ENCODE results near the gene MTAP.

The MTAP gene

DNA sequence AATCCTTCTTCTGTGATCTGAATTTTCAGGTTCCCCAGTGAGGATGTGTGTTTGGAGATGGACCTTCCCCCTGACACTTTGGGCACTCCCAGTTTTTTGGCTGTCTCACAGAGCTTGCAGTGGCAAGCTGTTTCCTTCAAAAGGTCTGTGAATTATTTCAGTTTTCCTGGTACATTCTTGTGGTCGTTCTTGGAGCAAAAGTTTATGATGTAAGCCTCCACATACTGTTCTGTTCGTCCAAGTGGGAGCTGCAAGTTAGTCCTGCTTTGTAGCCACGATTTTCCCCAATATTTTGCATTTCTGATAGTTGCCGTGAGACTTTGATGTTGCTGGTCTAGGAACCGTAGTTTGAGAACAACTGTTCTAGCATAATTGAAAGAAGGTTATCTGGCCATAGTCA, 88.3 kb downstream of the MTAP start:
- TF ChIP-seq, protein P1, sequence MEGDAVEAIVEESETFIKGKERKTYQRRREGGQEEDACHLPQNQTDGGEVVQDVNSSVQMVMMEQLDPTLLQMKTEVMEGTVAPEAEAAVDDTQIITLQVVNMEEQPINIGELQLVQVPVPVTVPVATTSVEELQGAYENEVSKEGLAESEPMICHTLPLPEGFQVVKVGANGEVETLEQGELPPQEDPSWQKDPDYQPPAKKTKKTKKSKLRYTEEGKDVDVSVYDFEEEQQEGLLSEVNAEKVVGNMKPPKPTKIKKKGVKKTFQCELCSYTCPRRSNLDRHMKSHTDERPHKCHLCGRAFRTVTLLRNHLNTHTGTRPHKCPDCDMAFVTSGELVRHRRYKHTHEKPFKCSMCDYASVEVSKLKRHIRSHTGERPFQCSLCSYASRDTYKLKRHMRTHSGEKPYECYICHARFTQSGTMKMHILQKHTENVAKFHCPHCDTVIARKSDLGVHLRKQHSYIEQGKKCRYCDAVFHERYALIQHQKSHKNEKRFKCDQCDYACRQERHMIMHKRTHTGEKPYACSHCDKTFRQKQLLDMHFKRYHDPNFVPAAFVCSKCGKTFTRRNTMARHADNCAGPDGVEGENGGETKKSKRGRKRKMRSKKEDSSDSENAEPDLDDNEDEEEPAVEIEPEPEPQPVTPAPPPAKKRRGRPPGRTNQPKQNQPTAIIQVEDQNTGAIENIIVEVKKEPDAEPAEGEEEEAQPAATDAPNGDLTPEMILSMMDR (IDR thresholded peaks at IDR 0.05) = no peak
- Histone ChIP-seq H3K27me3 (no peaks in the 10 kb centered on the region), H3K4me1 (no peaks in the 10 kb centered on the region), H3K4me3 (no peak overlapping the region), H3K36me3 (peaks cover 18 to 42% (median 36%) of the 10 kb centered on the region in 3 donors), H3K27ac (no peak overlapping the region), H3K9me3 (peaks cover 4 to 55% (median 13%) of the 10 kb centered on the region in 3 donors)
- no peak for DNase-seq
- intact Hi-C loops (cut with DNase I; ENCODE audit: low total_unique reads) = no loop called here

- TF ChIP-seq, protein P1 (IDR thresholded peaks at IDR 0.05) = no peak
- H3K27me3 ChIP-seq = no peaks in the 10 kb centered on the region
- no peaks in the 10 kb centered on the region for H3K36me3 ChIP-seq
- no peak overlapping the region for H3K4me3 ChIP-seq
- no peaks in the 10 kb centered on the region for H3K4me1 ChIP-seq
- DNase-seq = no peak
- peaks cover 15 to 71% (median 36%) of the 10 kb centered on the region in 3 donors for H3K9me3 ChIP-seq
- intact Hi-C loops (cut with DNase I; ENCODE audit: low total_unique reads) = no loop called here
- no peak overlapping the region for H3K27ac ChIP-seq
These were observed 99.1 kb downstream of the MTAP start for GRCh38 chr9:21901546-21901945.

DNA sequence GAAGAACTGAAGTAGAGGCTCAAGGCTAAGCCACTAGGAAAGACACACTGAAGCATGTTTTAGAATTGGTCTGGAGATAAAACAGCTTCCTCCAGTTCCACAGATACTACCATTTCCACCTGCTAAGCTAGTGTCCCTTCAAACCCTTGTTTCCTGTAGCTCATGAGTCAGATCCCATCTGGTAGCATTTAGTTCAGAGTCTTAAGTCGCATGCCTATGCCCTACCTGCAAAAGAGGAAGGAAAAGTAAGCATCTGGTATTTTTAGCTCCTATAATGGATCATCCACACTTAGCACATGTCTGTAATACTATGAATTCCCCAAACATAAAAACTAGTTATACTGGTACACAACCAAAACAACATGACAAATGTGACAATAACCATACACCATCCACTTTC, 99.7 kb downstream of the MTAP start:
- Histone ChIP-seq H3K36me3 (no peaks in the 10 kb centered on the region), H3K4me3 (no peak overlapping the region), H3K9me3 (peaks cover 16 to 65% (median 36%) of the 10 kb centered on the region in 3 donors), H3K27ac (no peak overlapping the region), H3K27me3 (no peaks in the 10 kb centered on the region), H3K4me1 (no peaks in the 10 kb centered on the region)
- intact Hi-C loops (cut with DNase I; ENCODE audit: low total_unique reads) = no loop called here
- TF ChIP-seq, protein P1 (IDR thresholded peaks at IDR 0.05) = no peak
- DNase-seq = no peak

- intact Hi-C loops (cut with DNase I; ENCODE audit: low total_unique reads) = no loop called here
- DNase-seq = no peak
- Histone ChIP-seq H3K4me1 (no peaks in the 10 kb centered on the region), H3K27ac (no peak overlapping the region), H3K9me3 (peaks cover 16 to 52% (median 44%) of the 10 kb centered on the region in 3 donors), H3K27me3 (no peaks in the 10 kb centered on the region), H3K36me3 (peaks cover 0 to 6% (median under 1%) of the 10 kb centered on the region in 3 donors), H3K4me3 (no peak overlapping the region)
- TF ChIP-seq, protein P1 (IDR thresholded peaks at IDR 0.05) = no peak
These were observed 101.0 kb downstream of the MTAP start for GRCh38 chr9:21903380-21903965.

GRCh38 chr9:21904371-21904770, 101.9 kb downstream of the MTAP start:
- no peak overlapping the region for H3K4me3 ChIP-seq
- no peak for DNase-seq
- H3K36me3 ChIP-seq = peaks cover 0 to 15% (median 9%) of the 10 kb centered on the region in 3 donors
- no peaks in the 10 kb centered on the region for H3K4me1 ChIP-seq
- peaks cover 16 to 58% (median 47%) of the 10 kb centered on the region in 3 donors for H3K9me3 ChIP-seq
- TF ChIP-seq, protein P1 (IDR thresholded peaks at IDR 0.05) = no peak
- no peak overlapping the region for H3K27ac ChIP-seq
- H3K27me3 ChIP-seq = no peaks in the 10 kb centered on the region
- intact Hi-C loops (cut with DNase I; ENCODE audit: low total_unique reads) = no loop called here

All from tibial artery (tissue), 4 donors.